GM21390 (cell line): ENCODE data around the gene IGF2BP2.
"Not testable (repeated sequence)": the region's sequence is repeated elsewhere in the genome, so short reads cannot be mapped to it uniquely, and the experiment has no call there.

Source experiments
- ATAC-seq: cut with Tn5 transposase; IDR thresholded peaks from one replicate; pipeline ENCODE4 v1.9.1; 2021; ENCODE audit not compliant: unreplicated experiment

IGF2BP2 gene

DNA sequence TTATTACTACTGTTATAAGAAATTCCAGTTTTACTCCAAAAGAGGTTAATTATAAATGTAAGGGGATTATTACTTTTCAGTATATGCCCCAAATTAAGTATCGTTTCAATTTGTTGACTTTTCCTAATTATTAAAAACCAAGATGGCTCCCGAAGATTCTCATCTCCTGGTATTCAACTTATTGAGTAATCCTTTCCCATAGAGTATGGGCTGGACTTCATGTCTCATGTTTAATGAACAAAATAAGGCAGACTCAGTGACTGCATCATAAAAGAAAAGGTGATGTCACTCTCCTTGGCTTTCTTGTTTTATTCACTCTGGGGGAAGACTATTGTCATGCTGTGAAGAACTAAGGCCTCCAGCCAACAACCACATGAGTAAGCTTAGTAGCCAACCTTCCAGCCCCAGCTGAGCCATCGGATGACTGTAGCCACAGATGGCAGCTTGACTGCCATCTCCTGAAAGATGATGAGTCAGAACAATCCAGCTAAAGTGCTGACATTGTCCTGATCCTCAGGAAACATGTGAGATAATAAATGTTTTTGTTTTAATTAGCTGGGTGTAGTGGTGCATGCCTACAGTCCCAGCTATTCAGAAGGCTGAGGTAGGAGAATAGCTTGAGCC lies 17.3 kb downstream of the IGF2BP2 start:
- no peak for ATAC-seq

- not testable (repeated sequence) for ATAC-seq
Measured at GRCh38 chr3:185798831-185799110, 26.1 kb downstream of the IGF2BP2 start.

DNA sequence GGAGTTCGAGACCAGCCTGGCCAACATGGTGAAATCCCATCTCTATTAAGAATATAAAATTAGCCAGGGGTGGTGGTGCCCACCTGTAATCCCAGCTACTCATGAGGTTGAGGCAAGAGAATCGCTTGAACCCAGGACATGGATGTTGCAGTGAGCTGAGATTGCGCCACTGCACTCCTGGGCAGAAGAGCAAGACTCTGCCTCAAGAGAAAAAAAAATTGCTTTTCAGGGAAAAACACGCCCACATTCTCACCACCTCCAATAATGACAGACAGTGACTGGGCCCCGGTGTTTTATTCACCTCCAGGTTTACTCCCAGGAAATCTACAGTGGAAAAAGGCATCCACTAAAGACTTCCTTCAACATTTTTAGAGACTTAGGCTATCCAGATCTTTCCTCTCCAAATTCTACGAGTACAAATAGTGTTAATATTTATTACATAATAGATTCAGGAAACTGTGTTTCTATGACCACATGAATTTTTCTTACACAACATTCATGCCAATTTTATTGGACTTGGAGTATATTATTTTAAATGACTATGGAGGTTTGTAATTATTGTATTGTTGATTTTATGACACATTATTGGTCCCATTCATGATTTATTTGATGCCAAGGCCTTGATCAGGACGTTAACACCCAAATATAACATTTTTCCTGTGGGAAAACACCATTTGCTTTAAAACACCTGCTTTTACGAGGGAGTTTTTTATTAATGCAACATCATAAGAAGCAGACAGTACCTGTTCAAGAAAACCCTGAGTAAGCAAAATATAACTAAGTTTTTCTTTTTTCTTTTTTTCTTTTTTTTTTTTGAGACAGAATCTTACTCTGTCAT lies 26.6 kb downstream of the IGF2BP2 start:
- ATAC-seq, result no peak

DNA sequence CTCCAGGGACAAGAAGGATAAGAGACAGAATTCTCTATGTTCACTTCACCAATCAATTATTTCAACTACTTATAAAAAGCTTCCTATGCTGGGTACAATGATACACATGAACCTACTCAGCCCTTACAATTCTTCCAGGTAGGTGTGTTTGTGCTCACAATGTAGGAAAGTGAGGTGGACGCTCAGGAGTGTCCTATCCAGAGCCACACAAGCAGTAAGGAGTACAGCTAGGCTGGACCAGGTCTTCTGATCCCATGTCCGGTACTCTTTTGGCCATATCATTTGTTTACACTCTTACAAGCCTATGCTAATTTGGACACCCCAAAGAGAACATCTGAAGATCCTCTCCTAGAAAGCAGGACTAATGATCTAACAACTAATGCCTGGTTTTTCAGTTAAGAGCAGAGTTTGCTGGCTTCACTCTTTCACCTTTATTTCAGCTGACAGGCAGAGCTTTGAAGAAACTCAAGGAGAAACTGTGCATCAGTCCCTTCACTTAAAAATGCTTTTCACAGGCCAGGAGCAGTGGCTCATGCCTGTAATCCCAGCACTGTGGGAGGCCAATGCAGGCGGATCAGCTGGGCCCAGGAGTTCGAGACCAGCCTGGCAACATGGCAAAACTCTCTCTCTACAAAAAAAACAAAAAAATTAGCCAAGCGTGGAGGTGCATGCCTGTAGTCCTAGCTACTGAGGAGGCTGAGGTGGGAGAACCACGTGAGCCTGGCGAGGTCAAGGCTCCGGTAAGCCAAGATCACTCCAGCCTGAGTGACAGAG lies 27.5 kb downstream of the IGF2BP2 start:
- ATAC-seq, result no peak

GRCh38 chr3:185796431-185797107 lies 28.3 kb downstream of the IGF2BP2 start:
- ATAC-seq, result no peak

DNA sequence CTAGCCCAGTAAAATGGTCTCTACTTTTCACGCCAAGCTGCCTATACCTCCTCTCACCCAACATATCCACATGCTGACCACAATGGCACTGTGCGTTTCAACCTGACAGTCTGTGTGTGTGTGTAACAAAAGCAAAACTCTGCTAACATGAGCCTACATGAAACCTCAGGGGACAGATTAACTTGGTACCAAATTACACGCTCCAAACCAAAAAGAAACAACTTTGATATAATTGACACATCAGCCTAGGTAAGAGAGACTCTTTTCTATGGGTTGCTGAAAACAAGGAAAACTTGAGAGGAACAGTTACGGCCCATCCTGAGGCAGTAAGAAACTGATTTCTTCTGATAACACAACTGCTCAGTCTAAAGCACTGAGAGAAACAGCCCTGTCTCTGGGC lies 31.5 kb downstream of the IGF2BP2 start:
- no peak for ATAC-seq

- no peak for ATAC-seq
Measured at GRCh38 chr3:185792955-185793354, 31.9 kb downstream of the IGF2BP2 start.

- ATAC-seq, result no peak
Measured at GRCh38 chr3:185789891-185790830, 34.7 kb downstream of the IGF2BP2 start.

GRCh38 chr3:185789134-185789533 lies 35.7 kb downstream of the IGF2BP2 start:
- ATAC-seq, result no peak

GRCh38 chr3:185788292-185788691 lies 36.5 kb downstream of the IGF2BP2 start:
- no peak for ATAC-seq

DNA sequence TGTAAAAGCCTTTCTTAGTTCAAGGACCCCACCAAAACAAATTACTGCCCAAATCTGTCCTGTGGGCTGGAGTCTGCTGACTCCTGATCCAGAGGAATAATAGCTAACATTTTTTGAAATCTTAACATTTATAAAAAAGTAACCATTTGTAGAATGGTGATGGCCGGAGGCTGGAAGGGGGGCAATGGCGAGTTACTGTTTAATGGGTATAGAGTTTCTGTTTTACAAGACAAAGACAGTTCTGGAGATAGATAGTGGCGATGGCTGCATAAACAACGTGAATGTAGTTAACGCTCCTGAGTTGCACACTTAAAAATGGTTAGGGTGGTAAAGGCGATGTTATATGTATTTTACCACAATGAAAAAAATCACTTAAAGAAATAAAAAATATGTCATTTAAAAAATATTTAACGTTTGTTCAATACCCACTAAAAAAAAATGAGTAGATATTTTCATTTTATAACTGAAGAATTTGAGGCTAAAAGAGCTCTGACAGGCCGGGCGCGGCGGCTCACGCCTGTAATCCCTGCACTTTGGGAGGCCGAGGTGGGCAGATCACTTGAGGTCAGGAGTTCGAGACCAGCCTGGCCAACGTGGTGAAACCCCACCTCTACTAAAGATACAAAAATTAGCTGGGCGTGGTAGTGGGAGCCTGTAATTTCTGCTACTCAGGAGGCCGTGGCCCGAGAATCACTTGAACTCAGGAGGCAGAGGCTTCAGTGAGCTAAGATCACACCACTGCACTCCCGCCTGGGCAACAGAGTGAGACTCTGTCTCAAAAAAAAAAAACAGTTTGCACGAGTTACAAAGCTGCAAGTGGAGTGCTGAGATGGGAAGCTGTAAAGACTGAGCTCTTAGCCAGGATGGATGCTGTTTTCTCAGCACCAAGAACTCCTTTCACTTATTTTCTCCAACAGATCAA lies 37.6 kb downstream of the IGF2BP2 start:
- no peak for ATAC-seq

DNA sequence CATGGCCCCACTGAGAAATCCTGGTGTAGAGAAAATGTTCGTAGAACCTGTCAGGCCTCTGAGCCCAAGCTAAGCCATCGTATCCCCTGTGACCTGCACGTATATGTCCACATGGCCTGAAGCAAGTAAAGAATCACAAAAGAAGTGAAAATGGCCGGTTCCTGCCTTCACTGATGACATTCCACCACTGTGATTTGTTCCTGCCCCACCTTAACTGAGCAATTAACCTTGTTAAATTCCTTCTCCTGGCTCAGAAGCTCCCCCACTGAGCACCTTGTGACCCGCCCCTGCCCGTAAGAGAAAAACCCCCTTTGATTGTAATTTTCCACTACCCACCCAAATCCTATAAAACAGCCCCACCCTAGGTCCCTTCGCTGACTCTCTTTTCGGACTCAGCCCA lies 38.6 kb downstream of the IGF2BP2 start:
- ATAC-seq, result not testable (repeated sequence)

DNA sequence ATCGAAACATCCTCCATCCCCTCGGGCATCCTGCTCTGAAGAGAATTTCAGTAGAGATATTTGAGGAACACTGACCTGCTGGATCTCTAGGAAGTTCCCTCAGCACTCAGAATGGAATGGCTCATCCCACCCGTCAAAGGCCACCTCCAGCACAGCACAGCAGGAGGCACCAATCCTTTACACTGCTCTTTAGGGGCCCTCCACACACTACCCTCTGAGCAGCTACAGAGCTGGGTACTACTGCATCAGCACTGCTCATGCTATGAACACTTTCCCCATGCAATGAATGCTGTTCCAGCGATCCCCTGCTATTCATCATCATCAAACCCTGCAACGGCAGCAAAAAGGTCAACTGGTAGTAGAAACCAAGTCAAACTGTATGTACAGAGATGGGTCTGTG lies 40.5 kb downstream of the IGF2BP2 start:
- no peak for ATAC-seq

- ATAC-seq, result no peak
Measured at GRCh38 chr3:185781759-185782158, 43.1 kb downstream of the IGF2BP2 start.

DNA sequence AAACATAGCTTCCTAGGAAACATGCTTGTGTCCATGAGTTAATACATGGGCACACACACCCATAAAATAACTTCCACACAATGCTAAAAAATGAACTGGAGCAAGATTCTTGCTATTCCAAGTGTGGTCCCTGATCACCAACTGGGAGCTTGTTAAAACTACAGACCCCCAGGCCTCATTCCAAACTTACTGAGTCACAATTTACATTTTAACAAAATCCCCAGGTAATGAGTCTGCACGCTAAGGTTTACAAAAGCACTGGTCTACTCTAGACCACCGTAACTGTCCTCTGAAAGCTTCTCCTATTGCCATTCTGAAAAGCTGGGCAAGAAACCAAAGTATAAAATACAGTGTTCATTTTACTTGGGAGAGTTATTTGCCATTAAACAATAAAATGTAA lies 45.4 kb downstream of the IGF2BP2 start:
- ATAC-seq, result no peak

GRCh38 chr3:185778821-185779220 lies 46.0 kb downstream of the IGF2BP2 start:
- ATAC-seq, result no peak

GRCh38 chr3:185778094-185778493 lies 46.7 kb downstream of the IGF2BP2 start:
- ATAC-seq, result no peak

- ATAC-seq, result no peak
Measured at GRCh38 chr3:185770109-185770508, 54.7 kb downstream of the IGF2BP2 start.

GRCh38 chr3:185768578-185768982 lies 56.3 kb downstream of the IGF2BP2 start:
- not testable (repeated sequence) for ATAC-seq
